HEK293T (cell line): Measurements from ENCODE around the gene TRAPPC12.
"Not testable (repeated sequence)": the region's sequence is repeated elsewhere in the genome, so short reads cannot be mapped to it uniquely, and the experiment has no call there.

Experiments
- CTCF ChIA-PET: fragments of 350-600 bp; formaldehyde crosslinking; extraction: SDS; loops from one replicate; lab custom pipeline; 2021; ENCODE audit warnings: antibody characterized with exemption, inconsistent platforms; lab: Yijun Ruan, JAX
- POLR2A ChIA-PET: fragments of 350-600 bp; formaldehyde crosslinking; extraction: SDS; loops from one replicate; lab custom pipeline; 2020; ENCODE audit warnings: antibody characterized with exemption, inconsistent platforms; lab: Yijun Ruan, JAX
- DNase-seq: peaks from one replicate; pipeline ENCODE4 v3.0.0; 2012; ENCODE audit warnings: mixed read lengths; ENCODE audit errors: extremely low spot score
- ARNT ChIP-seq: fragments of 450-650 bp; IDR thresholded peaks from 2 replicates; pipeline ENCODE4 v1.6.1; 2017; ENCODE audit warnings: mild to moderate bottlenecking
- BHLHE40 ChIP-seq: fragments of 450-650 bp; IDR thresholded peaks from 2 replicates; pipeline ENCODE4 v1.6.1; 2016; ENCODE audit warnings: mild to moderate bottlenecking, moderate library complexity, borderline replicate concordance
- CTBP1 ChIP-seq: fragments of 450-650 bp; IDR thresholded peaks from 2 replicates; pipeline ENCODE4 v1.6.1; 2016; ENCODE audit warnings: borderline replicate concordance
- ELF4 ChIP-seq: fragments of 450-650 bp; IDR thresholded peaks from 2 replicates; pipeline ENCODE4 v1.6.1; 2017; ENCODE audit warnings: antibody characterized with exemption
- FOXA1 ChIP-seq: fragments of 450-650 bp; IDR thresholded peaks from 2 replicates; pipeline ENCODE4 v1.6.1; 2016; ENCODE audit warnings: mild to moderate bottlenecking
- FOXK2 ChIP-seq: fragments of 450-650 bp; IDR thresholded peaks from 2 replicates; pipeline ENCODE4 v1.6.1; 2016; ENCODE audit warnings: mild to moderate bottlenecking
- FOXM1 ChIP-seq: fragments of 450-650 bp; IDR thresholded peaks from 2 replicates; pipeline ENCODE4 v1.6.1; 2017; ENCODE audit warnings: mild to moderate bottlenecking, borderline replicate concordance
- HDGF ChIP-seq: fragments of 450-650 bp; IDR thresholded peaks from 2 replicates; pipeline ENCODE4 v1.6.1; 2017; ENCODE audit warnings: antibody characterized with exemption, borderline replicate concordance
- L3MBTL2 ChIP-seq: fragments of 450-650 bp; conservative IDR thresholded peaks from 2 replicates; pipeline ENCODE4 v1.6.1; 2016; ENCODE audit warnings: mild to moderate bottlenecking
- LEF1 ChIP-seq: fragments of 450-650 bp; IDR thresholded peaks from 2 replicates; pipeline ENCODE4 v1.6.1; 2017; ENCODE audit warnings: mild to moderate bottlenecking, borderline replicate concordance
- NFRKB ChIP-seq: fragments of 450-650 bp; IDR thresholded peaks from 2 replicates; pipeline ENCODE4 v1.6.1; 2016; ENCODE audit warnings: mild to moderate bottlenecking, moderate library complexity
- PKNOX1 ChIP-seq: fragments of 450-650 bp; IDR thresholded peaks from 2 replicates; pipeline ENCODE4 v1.6.1; 2016
- SP1 ChIP-seq: fragments of 450-650 bp; IDR thresholded peaks from 2 replicates; pipeline ENCODE4 v1.6.1; 2017
- SUZ12 ChIP-seq: fragments of 450-650 bp; IDR thresholded peaks from 2 replicates; pipeline ENCODE4 v1.6.1; 2016; ENCODE audit warnings: mild to moderate bottlenecking
- TARDBP ChIP-seq: fragments of 450-650 bp; IDR thresholded peaks from 2 replicates; pipeline ENCODE4 v1.6.1; 2016
- ZNF384 ChIP-seq: fragments of 450-650 bp; IDR thresholded peaks from 2 replicates; pipeline ENCODE4 v1.6.1; 2016

The TRAPPC12 gene

GRCh38 chr2:3512086-3512485, 132.6 kb downstream of the TRAPPC12 start:
- no peak for DNase-seq
- TF ChIP-seq LEF1, result no peak
- no peak for TF ChIP-seq FOXA1
- no peak for TF ChIP-seq ARNT
- no peak for TF ChIP-seq NFRKB
- CTCF ChIA-PET, result no interaction called here
- POLR2A ChIA-PET, result no interaction called here

- ChIA-PET CTCF (no interaction called here), POLR2A (no interaction called here)
- TF ChIP-seq L3MBTL2 (no peak), FOXM1 (no peak), SUZ12 (no peak), TARDBP (no peak), ELF4 (no peak), SP1 (no peak), BHLHE40 (no peak), NFRKB (no peak), HDGF (no peak)
Measured at GRCh38 chr2:3513026-3513810, 133.7 kb downstream of the TRAPPC12 start.

GRCh38 chr2:3515438-3515837, 135.9 kb downstream of the TRAPPC12 start:
- DNase-seq, POLR2A ChIA-PET, CTCF ChIA-PET: not testable (repeated sequence)

More at GRCh38 chr2:3513026-3513810, 133.7 kb downstream of the TRAPPC12 start:
- no peak for DNase-seq

GRCh38 chr2:3516831-3517230, 137.3 kb downstream of the TRAPPC12 start:
- TF ChIP-seq ZNF384 (no peak), L3MBTL2 (no peak), TARDBP (no peak), NFRKB (no peak), ARNT (no peak), ELF4 (no peak), BHLHE40 (no peak), LEF1 (no peak)
- POLR2A ChIA-PET, result no interaction called here
- DNase-seq, result no peak
- CTCF ChIA-PET, result no interaction called here

GRCh38 chr2:3517948-3518495, 138.5 kb downstream of the TRAPPC12 start:
- POLR2A ChIA-PET, result interaction anchor here (0.9 to 2.4 kb wide), 4 partner anchors 18 to 87 kb away, joined by 4 to 8 read pairs (median 4); partner anchors contain the start of gene RNASEH1
- no peak for TF ChIP-seq SP1
- TF ChIP-seq ZNF384, result no peak
- no peak for TF ChIP-seq HDGF
- no peak for TF ChIP-seq ELF4
- no peak for TF ChIP-seq PKNOX1
- no peak for TF ChIP-seq TARDBP
- TF ChIP-seq NFRKB, result no peak
- no peak for TF ChIP-seq ARNT
- no peak for TF ChIP-seq L3MBTL2
- TF ChIP-seq FOXK2, result no peak
- no peak for TF ChIP-seq LEF1
- TF ChIP-seq FOXA1, result no peak
- no peak for TF ChIP-seq CTBP1
- TF ChIP-seq BHLHE40, result no peak
- no peak for TF ChIP-seq SUZ12
- TF ChIP-seq FOXM1, result no peak
- DNase-seq, result no peak
- CTCF ChIA-PET, result no interaction called here

- CTCF ChIA-PET, result no interaction called here
- TF ChIP-seq NFRKB, result no peak
- no peak for TF ChIP-seq SP1
- no peak for TF ChIP-seq HDGF
- TF ChIP-seq ELF4, result no peak
- no peak for TF ChIP-seq CTBP1
- TF ChIP-seq LEF1, result no peak
- peak; percentile 59 for TF ChIP-seq PKNOX1
- TF ChIP-seq FOXA1, result no peak
- POLR2A ChIA-PET, result interaction anchor here (0.9 to 2.4 kb wide), 6 partner anchors 12 to 87 kb away, joined by 3 to 8 read pairs (median 4); partner anchors contain the start of gene RNASEH1
- DNase-seq, result peak; percentile 99
Measured at GRCh38 chr2:3518496-3519254, 139.2 kb downstream of the TRAPPC12 start.
